ENCODE results near the gene GPC1.

DNA sequence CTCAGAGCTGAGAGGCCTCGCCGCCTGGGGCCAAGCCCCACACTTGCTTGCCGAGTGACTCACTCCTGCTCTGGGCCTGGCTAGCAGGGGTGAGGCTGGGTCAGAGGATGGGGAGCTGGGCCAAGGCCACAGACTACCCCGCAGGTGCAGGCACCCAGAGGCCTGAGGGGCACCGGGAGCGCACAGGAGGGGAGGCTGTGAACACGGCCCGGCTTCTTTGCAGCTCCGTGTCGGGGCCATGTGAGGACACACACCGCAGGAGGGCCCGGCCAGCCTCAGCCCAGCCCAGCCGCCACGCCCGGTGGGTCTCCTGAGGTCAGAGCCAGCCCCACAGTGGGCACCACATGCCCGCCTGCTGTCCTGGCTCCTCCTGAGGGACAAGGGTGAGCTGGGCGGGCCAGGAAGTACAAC, 8.4 kb downstream of the GPC1 start:
- TF ChIP-seq, protein P1, sequence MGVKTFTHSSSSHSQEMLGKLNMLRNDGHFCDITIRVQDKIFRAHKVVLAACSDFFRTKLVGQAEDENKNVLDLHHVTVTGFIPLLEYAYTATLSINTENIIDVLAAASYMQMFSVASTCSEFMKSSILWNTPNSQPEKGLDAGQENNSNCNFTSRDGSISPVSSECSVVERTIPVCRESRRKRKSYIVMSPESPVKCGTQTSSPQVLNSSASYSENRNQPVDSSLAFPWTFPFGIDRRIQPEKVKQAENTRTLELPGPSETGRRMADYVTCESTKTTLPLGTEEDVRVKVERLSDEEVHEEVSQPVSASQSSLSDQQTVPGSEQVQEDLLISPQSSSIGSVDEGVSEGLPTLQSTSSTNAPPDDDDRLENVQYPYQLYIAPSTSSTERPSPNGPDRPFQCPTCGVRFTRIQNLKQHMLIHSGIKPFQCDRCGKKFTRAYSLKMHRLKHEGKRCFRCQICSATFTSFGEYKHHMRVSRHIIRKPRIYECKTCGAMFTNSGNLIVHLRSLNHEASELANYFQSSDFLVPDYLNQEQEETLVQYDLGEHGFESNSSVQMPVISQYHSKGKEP (CRISPR knock-in tag; IDR thresholded peaks at IDR 0.05): no peak
- TF ChIP-seq, protein P2, sequence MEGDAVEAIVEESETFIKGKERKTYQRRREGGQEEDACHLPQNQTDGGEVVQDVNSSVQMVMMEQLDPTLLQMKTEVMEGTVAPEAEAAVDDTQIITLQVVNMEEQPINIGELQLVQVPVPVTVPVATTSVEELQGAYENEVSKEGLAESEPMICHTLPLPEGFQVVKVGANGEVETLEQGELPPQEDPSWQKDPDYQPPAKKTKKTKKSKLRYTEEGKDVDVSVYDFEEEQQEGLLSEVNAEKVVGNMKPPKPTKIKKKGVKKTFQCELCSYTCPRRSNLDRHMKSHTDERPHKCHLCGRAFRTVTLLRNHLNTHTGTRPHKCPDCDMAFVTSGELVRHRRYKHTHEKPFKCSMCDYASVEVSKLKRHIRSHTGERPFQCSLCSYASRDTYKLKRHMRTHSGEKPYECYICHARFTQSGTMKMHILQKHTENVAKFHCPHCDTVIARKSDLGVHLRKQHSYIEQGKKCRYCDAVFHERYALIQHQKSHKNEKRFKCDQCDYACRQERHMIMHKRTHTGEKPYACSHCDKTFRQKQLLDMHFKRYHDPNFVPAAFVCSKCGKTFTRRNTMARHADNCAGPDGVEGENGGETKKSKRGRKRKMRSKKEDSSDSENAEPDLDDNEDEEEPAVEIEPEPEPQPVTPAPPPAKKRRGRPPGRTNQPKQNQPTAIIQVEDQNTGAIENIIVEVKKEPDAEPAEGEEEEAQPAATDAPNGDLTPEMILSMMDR (CRISPR knock-in tag; IDR thresholded peaks at IDR 0.05): no peak
- TF ChIP-seq BHLHE40 (IDR thresholded peaks at IDR 0.05; ENCODE audit: low read length) (no peak), ESRRA (CRISPR knock-in tag; IDR thresholded peaks at IDR 0.05; ENCODE audit: low read depth) (no peak), SMAD3 (CRISPR knock-in tag; IDR thresholded peaks at IDR 0.05) (no peak), FOXJ3 (CRISPR knock-in tag; IDR thresholded peaks at IDR 0.05; ENCODE audit: borderline replicate concordance) (no peak), ZSCAN29 (CRISPR knock-in tag; conservative IDR thresholded peaks at IDR 0.05) (no peak), GLI4 (CRISPR knock-in tag; IDR thresholded peaks at IDR 0.05; ENCODE audit: borderline replicate concordance) (no peak), ZNF670 (CRISPR knock-in tag; IDR thresholded peaks at IDR 0.05; ENCODE audit: borderline replicate concordance) (no peak), SMARCE1 (IDR thresholded peaks at IDR 0.05; ENCODE audit: borderline replicate concordance) (no peak), KLF11 (CRISPR knock-in tag; IDR thresholded peaks at IDR 0.05) (no peak), POLR2A (IDR thresholded peaks at IDR 0.05; ENCODE audit: insufficient read depth in 1 of 2, low read depth in 2 of 2, low read length in 2 of 2) (no peak), NR1H2 (CRISPR knock-in tag; IDR thresholded peaks at IDR 0.05; ENCODE audit: borderline replicate concordance, low read depth) (no peak)
- TF ChIP-seq, protein P3, sequence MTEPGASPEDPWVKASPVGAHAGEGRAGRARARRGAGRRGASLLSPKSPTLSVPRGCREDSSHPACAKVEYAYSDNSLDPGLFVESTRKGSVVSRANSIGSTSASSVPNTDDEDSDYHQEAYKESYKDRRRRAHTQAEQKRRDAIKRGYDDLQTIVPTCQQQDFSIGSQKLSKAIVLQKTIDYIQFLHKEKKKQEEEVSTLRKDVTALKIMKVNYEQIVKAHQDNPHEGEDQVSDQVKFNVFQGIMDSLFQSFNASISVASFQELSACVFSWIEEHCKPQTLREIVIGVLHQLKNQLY (CRISPR knock-in tag; IDR thresholded peaks at IDR 0.05): no peak
